Measurements from ENCODE around the gene SV2B.

DNA sequence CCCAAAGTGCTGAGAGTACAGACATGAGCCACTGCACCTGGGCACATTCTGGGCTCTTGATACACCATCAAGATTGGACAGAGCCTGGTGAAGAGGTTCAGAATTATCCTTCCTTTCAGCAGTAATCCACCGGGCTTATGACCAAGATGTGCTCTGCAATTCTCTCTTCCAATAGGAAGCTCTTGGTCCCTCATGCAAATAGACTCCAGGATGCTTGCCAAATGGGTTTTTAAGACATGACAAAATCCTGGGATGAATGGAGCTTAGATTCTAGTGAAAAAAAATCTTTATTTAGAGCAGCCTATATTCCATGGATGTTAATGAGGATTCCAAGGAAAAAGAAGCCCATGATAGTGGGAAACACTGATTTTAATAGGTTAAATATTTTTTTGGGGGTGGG is 119.1 kb downstream of the SV2B start:
- TF ChIP-seq EZH2phosphoT487 (conservative IDR thresholded peaks at IDR 0.05; ENCODE audit: low read length): no peak
- TF ChIP-seq, protein P1, sequence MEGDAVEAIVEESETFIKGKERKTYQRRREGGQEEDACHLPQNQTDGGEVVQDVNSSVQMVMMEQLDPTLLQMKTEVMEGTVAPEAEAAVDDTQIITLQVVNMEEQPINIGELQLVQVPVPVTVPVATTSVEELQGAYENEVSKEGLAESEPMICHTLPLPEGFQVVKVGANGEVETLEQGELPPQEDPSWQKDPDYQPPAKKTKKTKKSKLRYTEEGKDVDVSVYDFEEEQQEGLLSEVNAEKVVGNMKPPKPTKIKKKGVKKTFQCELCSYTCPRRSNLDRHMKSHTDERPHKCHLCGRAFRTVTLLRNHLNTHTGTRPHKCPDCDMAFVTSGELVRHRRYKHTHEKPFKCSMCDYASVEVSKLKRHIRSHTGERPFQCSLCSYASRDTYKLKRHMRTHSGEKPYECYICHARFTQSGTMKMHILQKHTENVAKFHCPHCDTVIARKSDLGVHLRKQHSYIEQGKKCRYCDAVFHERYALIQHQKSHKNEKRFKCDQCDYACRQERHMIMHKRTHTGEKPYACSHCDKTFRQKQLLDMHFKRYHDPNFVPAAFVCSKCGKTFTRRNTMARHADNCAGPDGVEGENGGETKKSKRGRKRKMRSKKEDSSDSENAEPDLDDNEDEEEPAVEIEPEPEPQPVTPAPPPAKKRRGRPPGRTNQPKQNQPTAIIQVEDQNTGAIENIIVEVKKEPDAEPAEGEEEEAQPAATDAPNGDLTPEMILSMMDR (IDR thresholded peaks at IDR 0.05; ENCODE audit: insufficient read depth, low read length, poor library complexity, severe bottlenecking): no peak

Measured in SU-DHL-6 (cell line).